ENCODE data around the gene PLEKHN1.

Gene PLEKHN1

GRCh38 chr1:923991-924655, 42.2 kb upstream of the PLEKHN1 start:
- in situ Hi-C loops (cut with HindIII; ENCODE audit: low pct_ligation_motif_present, low sequenced_read_pairs) = no loop called here

GRCh38 chr1:924656-925560, 41.4 kb upstream of the PLEKHN1 start:
- H3K27me3 ChIP-seq (replicated peaks) = peaks cover 50% of the 10 kb centered on the region
- no peak for DNase-seq
- H3K36me3 ChIP-seq (replicated peaks) = no peaks in the 10 kb centered on the region
- in situ Hi-C loops (cut with HindIII; ENCODE audit: low pct_ligation_motif_present, low sequenced_read_pairs) = no loop called here
- no peak overlapping the region for H3K27ac ChIP-seq
- TF ChIP-seq CTCF (IDR thresholded peaks at IDR 0.05; ENCODE audit: low read depth, low read length, missing control alignments) = no peak
- peak overlapping the region; percentile 42 for H3K4me3 ChIP-seq (ENCODE audit: low read depth, low read length)

More at GRCh38 chr1:923991-924655, 42.2 kb upstream of the PLEKHN1 start:
- peaks cover 49% of the 10 kb centered on the region for H3K27me3 ChIP-seq (replicated peaks)
- no peak overlapping the region for H3K27ac ChIP-seq
- peak overlapping the region; percentile 24 for H3K4me3 ChIP-seq (ENCODE audit: low read depth, low read length)
- H3K36me3 ChIP-seq (replicated peaks) = no peaks in the 10 kb centered on the region
- no peak for DNase-seq
- TF ChIP-seq CTCF (IDR thresholded peaks at IDR 0.05; ENCODE audit: low read depth, low read length, missing control alignments) = no peak

- no peak for TF ChIP-seq CTCF (IDR thresholded peaks at IDR 0.05; ENCODE audit: low read depth, low read length, missing control alignments)
Observed at GRCh38 chr1:925561-926421, 40.5 kb upstream of the PLEKHN1 start.

GRCh38 chr1:927234-927633, 39.0 kb upstream of the PLEKHN1 start:
- no peaks in the 10 kb centered on the region for H3K36me3 ChIP-seq (replicated peaks)
- no peak for TF ChIP-seq CTCF (IDR thresholded peaks at IDR 0.05; ENCODE audit: low read depth, low read length, missing control alignments)
- H3K27ac ChIP-seq = no peak overlapping the region
- no peak for DNase-seq
- no peak overlapping the region for H3K4me3 ChIP-seq (ENCODE audit: low read depth, low read length)
- H3K27me3 ChIP-seq (replicated peaks) = peaks cover 51% of the 10 kb centered on the region
- in situ Hi-C loops (cut with HindIII; ENCODE audit: low pct_ligation_motif_present, low sequenced_read_pairs) = no loop called here

More at GRCh38 chr1:925561-926421, 40.5 kb upstream of the PLEKHN1 start:
- Histone ChIP-seq H3K36me3 (replicated peaks) (no peaks in the 10 kb centered on the region), H3K27ac (no peak overlapping the region), H3K4me3 (ENCODE audit: low read depth, low read length) (peak overlapping the region; percentile 32), H3K27me3 (replicated peaks) (peaks cover 51% of the 10 kb centered on the region)
- in situ Hi-C loops (cut with HindIII; ENCODE audit: low pct_ligation_motif_present, low sequenced_read_pairs) = no loop called here
- no peak for DNase-seq

- in situ Hi-C loops (cut with HindIII; ENCODE audit: low pct_ligation_motif_present, low sequenced_read_pairs) = no loop called here
- Histone ChIP-seq H3K4me3 (ENCODE audit: low read depth, low read length) (no peak overlapping the region), H3K36me3 (replicated peaks) (no peaks in the 10 kb centered on the region), H3K27me3 (replicated peaks) (peaks cover 54% of the 10 kb centered on the region), H3K27ac (no peak overlapping the region)
- TF ChIP-seq CTCF (IDR thresholded peaks at IDR 0.05; ENCODE audit: low read depth, low read length, missing control alignments) = no peak
- DNase-seq = no peak
Observed at GRCh38 chr1:927748-928147, 38.5 kb upstream of the PLEKHN1 start.
